ENCODE measurements around the gene CD52. TPM values are rescaled to one million over a fixed set of nuclear protein-coding genes. Genes with fewer than 3 reads are reported as not detected.

Gene CD52
- total RNA-seq, 1 experiment from 2014 or later = not detected

GRCh38 chr1:26356106-26356505 lies 38.3 kb downstream of the CD52 start:
- TF ChIP-seq, protein P1, sequence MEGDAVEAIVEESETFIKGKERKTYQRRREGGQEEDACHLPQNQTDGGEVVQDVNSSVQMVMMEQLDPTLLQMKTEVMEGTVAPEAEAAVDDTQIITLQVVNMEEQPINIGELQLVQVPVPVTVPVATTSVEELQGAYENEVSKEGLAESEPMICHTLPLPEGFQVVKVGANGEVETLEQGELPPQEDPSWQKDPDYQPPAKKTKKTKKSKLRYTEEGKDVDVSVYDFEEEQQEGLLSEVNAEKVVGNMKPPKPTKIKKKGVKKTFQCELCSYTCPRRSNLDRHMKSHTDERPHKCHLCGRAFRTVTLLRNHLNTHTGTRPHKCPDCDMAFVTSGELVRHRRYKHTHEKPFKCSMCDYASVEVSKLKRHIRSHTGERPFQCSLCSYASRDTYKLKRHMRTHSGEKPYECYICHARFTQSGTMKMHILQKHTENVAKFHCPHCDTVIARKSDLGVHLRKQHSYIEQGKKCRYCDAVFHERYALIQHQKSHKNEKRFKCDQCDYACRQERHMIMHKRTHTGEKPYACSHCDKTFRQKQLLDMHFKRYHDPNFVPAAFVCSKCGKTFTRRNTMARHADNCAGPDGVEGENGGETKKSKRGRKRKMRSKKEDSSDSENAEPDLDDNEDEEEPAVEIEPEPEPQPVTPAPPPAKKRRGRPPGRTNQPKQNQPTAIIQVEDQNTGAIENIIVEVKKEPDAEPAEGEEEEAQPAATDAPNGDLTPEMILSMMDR (conservative IDR thresholded peaks at IDR 0.05; ENCODE audit: low read depth, low read length) = no peak
- TF ChIP-seq EZH2 (IDR thresholded peaks at IDR 0.05; ENCODE audit: borderline replicate concordance, low read depth, low read length, poor library complexity, severe bottlenecking) = no peak
- CTCF ChIA-PET = no interaction called here
- Histone ChIP-seq H3K4me3 (ENCODE audit: low read depth, low read length, poor library complexity, severe bottlenecking) (no peak overlapping the region), H3K27me3 (replicated peaks; ENCODE audit: insufficient read depth, low read depth, low read length, poor library complexity) (peaks cover 25% of the 10 kb centered on the region), H3K36me3 (ENCODE audit: insufficient read depth, low read length, poor library complexity, severe bottlenecking) (no peaks in the 10 kb centered on the region), H3K4me1 (ENCODE audit: insufficient read depth, low read length, poor library complexity, severe bottlenecking) (no peaks in the 10 kb centered on the region), H3K9me3 (ENCODE audit: low read depth, low read length, poor library complexity, severe bottlenecking) (no peaks in the 10 kb centered on the region), H3K27ac (ENCODE audit: low read depth, low read length, poor library complexity, severe bottlenecking) (no peak overlapping the region)
- intact Hi-C loops (cut with micrococcal nuclease; ENCODE audit: unreplicated experiment) = no loop called here
- POLR2A ChIA-PET (ENCODE audit: low non-redundant PET) = no interaction called here
- BruUV-seq (replicated peaks) = no TSS peak
- DNase-seq (ENCODE audit: low spot score) = no peak

DNA sequence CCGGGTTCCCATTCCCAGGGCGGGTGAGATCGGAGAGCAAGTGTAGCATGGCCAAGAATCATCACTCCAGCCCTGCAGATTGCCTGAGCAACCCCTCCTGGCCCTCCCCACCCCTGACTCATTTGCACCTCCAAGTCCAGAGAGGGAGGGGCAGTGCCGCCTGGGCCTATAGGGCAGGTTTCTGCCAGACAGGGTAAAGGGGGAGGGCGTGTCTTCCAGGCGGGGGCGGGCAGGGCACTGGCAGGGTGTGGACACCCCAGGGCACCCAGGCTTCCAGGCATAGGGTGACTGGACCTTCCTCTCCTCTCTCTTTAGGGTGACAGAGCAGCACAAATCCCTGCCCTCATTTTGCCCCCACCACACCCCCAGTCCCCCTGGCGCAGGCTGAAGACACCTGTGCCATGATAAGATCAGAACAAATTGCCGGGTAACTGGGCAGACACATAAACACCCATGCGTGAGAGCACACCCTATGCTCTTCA lies 39.4 kb downstream of the CD52 start:
- H3K27ac ChIP-seq (ENCODE audit: low read depth, low read length, poor library complexity, severe bottlenecking) = no peak overlapping the region
- intact Hi-C loops (cut with micrococcal nuclease; ENCODE audit: unreplicated experiment) = no loop called here
- no peaks in the 10 kb centered on the region for H3K4me1 ChIP-seq (ENCODE audit: insufficient read depth, low read length, poor library complexity, severe bottlenecking)
- H3K9me3 ChIP-seq (ENCODE audit: low read depth, low read length, poor library complexity, severe bottlenecking) = no peaks in the 10 kb centered on the region
- POLR2A ChIA-PET (ENCODE audit: low non-redundant PET) = no interaction called here
- no peaks in the 10 kb centered on the region for H3K36me3 ChIP-seq (ENCODE audit: insufficient read depth, low read length, poor library complexity, severe bottlenecking)
- no TSS peak for BruUV-seq (replicated peaks)
- DNase-seq (ENCODE audit: low spot score) = no peak
- peaks cover 29% of the 10 kb centered on the region for H3K27me3 ChIP-seq (replicated peaks; ENCODE audit: insufficient read depth, low read depth, low read length, poor library complexity)
- CTCF ChIA-PET = no interaction called here
- H3K4me3 ChIP-seq (ENCODE audit: low read depth, low read length, poor library complexity, severe bottlenecking) = no peak overlapping the region
- TF ChIP-seq EZH2 (IDR thresholded peaks at IDR 0.05; ENCODE audit: borderline replicate concordance, low read depth, low read length, poor library complexity, severe bottlenecking) = no peak
- TF ChIP-seq, protein P1 (conservative IDR thresholded peaks at IDR 0.05; ENCODE audit: low read depth, low read length) = no peak

DNA sequence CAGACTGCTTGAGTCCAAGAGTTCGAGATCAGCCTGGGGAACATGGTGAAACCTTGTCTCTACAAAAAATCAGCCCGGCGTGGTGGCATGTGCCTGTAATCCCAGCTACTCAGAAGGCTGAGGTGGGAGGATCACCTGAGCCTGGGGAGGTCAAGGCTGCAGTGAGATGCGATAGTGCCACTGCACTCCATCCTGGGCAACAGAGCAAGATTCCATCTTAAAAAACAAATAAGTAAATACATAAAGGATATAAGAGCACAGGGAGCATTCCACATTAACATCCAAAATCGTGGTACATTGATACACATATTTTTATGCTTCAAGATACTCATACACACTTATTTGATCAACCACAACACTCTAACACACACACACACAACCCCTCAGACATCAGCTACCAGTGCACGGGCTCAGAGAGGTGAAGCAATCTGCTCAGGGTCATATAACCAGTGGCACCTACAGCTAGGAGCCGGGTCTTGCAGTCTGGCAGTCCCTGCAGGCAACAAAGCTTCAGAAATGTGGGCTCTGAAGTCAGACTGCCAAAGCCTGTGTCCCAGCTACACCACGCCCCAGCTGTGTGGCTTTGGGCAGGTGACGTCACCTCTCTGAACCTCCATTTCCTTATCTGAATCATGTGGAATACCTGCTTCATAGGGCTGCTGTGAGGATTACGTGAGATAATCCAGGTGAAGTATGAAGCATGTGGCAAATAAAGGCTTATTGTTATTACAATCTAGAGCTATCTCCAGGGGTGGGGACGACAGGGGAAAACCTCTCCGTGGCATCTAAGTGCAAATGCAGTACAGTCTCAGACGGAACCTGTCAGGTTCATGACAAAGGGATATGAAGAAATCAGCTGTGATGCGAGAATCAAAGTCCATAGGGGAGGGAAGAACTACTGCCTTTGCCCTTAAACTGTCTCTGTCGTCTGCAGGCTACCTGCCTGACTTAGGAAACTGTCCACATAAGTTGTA lies 40.9 kb downstream of the CD52 start:
- CTCF ChIA-PET = no interaction called here
- no peaks in the 10 kb centered on the region for H3K36me3 ChIP-seq (ENCODE audit: insufficient read depth, low read length, poor library complexity, severe bottlenecking)
- H3K4me1 ChIP-seq (ENCODE audit: insufficient read depth, low read length, poor library complexity, severe bottlenecking) = no peaks in the 10 kb centered on the region
- peaks cover 29% of the 10 kb centered on the region for H3K27me3 ChIP-seq (replicated peaks; ENCODE audit: insufficient read depth, low read depth, low read length, poor library complexity)
- DNase-seq (ENCODE audit: low spot score) = no peak
- no peak for TF ChIP-seq EZH2 (IDR thresholded peaks at IDR 0.05; ENCODE audit: borderline replicate concordance, low read depth, low read length, poor library complexity, severe bottlenecking)
- TF ChIP-seq, protein P1 (conservative IDR thresholded peaks at IDR 0.05; ENCODE audit: low read depth, low read length) = no peak
- BruUV-seq (replicated peaks) = no TSS peak
- no peak overlapping the region for H3K4me3 ChIP-seq (ENCODE audit: low read depth, low read length, poor library complexity, severe bottlenecking)
- POLR2A ChIA-PET (ENCODE audit: low non-redundant PET) = no interaction called here
- no peak overlapping the region for H3K27ac ChIP-seq (ENCODE audit: low read depth, low read length, poor library complexity, severe bottlenecking)
- no peaks in the 10 kb centered on the region for H3K9me3 ChIP-seq (ENCODE audit: low read depth, low read length, poor library complexity, severe bottlenecking)
- intact Hi-C loops (cut with micrococcal nuclease; ENCODE audit: unreplicated experiment) = no loop called here

Data from A673 (cell line).